GM20000 (cell line): ENCODE measurements around the gene UAP1L1.

Experiments used
- DNase-seq: peaks from one replicate; pipeline ENCODE4 v3.0.0; 2012; ENCODE audit warnings: low spot score
- TF ChIP-seq, protein P1 (sequence below): IDR thresholded peaks from 2 replicates; pipeline ENCODE4 v1.5.1; 2012; ENCODE audit warnings: mild to moderate bottlenecking, control low read depth; ENCODE audit errors: extremely low read depth, missing control alignments

Gene UAP1L1

DNA sequence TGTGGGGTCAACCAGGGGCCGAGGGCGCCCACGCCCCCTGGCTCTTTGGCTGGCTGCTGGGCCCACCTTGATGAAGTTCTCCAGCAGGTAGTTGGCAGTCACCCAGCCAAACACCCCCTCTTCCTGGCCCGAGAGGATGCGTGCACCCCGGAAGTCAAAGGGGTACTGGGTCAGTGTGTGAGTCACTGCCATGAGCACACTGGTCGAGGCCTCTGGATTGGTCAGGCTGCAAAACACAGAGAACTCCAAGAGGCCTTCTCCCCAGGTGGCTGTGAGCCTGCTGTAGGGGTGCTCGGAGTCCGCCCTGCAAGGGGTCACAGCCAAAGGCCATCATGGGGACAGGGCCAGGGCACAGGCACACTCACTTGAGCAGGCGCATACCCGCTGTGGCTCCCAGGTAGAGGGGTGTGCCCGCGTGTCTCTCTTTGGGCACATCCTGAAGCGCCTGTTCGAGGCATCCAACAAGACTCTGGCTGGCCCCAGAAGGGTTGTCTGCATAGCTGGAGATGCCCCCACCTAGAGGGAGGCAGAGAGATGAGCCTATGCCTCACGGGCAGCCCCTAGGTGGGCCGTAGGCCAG is 26.1 kb upstream of the UAP1L1 start:
- no peak for DNase-seq
- TF ChIP-seq, protein P1, sequence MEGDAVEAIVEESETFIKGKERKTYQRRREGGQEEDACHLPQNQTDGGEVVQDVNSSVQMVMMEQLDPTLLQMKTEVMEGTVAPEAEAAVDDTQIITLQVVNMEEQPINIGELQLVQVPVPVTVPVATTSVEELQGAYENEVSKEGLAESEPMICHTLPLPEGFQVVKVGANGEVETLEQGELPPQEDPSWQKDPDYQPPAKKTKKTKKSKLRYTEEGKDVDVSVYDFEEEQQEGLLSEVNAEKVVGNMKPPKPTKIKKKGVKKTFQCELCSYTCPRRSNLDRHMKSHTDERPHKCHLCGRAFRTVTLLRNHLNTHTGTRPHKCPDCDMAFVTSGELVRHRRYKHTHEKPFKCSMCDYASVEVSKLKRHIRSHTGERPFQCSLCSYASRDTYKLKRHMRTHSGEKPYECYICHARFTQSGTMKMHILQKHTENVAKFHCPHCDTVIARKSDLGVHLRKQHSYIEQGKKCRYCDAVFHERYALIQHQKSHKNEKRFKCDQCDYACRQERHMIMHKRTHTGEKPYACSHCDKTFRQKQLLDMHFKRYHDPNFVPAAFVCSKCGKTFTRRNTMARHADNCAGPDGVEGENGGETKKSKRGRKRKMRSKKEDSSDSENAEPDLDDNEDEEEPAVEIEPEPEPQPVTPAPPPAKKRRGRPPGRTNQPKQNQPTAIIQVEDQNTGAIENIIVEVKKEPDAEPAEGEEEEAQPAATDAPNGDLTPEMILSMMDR = no peak

DNA sequence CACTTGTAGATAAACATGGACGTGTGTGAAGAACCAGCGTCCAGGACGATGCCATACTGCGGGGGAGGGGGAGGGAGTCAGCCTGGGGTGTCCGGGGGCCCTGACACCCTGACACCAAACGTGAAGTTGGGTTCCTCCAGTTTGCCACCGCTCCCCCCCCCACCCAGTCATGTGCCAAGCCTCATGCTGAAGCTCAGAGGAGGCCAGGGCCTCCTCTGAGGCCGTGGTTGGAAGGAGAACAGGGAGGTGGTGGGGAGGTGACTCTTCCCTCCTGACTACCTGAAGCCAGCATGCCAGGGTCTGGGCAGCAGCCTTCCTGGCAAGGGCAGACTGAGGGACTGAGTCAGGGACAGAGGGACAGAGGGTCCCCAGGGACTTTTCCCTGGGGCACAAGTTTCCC is 25.0 kb upstream of the UAP1L1 start:
- no peak for DNase-seq
- TF ChIP-seq, protein P1 = no peak

DNA sequence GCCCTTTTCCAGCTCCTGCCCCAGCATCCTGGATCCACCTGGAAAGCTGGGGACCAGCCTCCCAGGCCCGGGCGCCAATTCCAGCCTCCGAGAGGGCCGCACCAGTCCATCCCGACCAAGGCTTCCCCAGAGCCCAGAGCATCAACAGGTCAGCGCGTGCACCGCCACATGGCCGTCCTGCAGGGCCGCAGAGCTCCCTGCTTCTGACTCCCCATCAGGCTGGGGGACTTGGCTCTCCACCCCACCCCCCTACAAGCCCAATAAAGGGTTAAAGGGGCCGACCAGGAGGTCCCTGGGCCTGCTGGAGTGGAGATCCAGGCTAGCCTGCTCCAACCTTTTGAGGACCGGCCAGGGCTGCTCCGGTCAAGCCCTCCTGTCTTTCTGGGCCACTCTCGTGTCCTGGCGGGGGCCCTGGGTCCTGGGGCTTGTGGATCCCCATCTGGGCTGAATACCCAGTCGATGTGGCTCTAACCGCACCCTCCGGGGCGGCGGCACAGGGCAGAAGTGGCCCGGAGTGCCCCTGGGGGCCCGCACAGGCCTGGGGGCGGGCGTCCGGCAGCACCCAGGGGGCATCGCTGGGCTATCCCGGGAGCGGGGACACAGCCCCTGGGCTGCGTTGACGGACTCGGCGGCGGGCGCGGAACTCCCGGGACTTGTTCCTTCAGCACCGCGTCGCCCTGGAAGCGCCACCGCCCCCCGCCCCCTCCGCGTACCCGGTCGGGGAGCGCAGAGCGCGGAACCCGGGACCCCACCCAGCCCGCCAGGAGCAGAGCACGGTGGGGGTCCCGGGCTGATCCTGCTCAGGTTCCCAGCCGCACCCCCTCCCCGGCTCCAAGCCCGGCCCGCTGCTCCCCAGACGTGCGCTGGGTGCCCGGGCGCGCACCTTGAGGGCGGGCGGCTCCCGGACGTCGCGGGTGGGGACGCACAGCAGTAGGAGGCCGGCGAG is 24.0 kb upstream of the UAP1L1 start:
- DNase-seq = no peak
- TF ChIP-seq, protein P1 = no peak

GRCh38 chr9:137053944-137054931 is 23.1 kb upstream of the UAP1L1 start, which contains the start of gene ENTPD2:
TSS of gene ENTPD2 (minus strand) at chr9:137054061. CDS start at chr9:137053997, 64 bp downstream.
- TF ChIP-seq, protein P1 = no peak
- peak; percentile 86 for DNase-seq

DNA sequence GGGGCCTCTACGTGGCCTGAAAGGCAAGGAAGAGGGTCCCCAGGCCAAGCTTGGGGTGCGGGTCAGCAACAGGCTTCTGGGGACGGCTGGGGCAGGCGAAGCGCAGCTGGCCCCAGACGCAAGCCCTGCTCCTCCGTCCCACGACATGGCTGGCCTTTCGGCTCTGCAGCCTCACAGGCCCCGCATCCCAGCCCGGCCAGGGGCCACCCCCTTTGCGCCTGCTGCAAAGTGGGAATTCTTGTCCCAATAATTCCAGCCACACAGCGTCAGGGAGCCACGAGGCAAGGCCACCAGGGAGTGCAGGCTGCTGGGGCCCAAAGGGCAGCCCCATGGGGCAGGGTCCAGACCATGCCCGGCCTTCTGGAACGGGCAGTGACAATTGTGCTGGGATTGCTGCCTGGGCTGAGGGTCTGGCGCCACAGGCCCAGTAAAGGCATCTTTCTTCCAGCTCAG is 22.4 kb upstream of the UAP1L1 start:
- TF ChIP-seq, protein P1 = no peak
- DNase-seq = no peak

DNA sequence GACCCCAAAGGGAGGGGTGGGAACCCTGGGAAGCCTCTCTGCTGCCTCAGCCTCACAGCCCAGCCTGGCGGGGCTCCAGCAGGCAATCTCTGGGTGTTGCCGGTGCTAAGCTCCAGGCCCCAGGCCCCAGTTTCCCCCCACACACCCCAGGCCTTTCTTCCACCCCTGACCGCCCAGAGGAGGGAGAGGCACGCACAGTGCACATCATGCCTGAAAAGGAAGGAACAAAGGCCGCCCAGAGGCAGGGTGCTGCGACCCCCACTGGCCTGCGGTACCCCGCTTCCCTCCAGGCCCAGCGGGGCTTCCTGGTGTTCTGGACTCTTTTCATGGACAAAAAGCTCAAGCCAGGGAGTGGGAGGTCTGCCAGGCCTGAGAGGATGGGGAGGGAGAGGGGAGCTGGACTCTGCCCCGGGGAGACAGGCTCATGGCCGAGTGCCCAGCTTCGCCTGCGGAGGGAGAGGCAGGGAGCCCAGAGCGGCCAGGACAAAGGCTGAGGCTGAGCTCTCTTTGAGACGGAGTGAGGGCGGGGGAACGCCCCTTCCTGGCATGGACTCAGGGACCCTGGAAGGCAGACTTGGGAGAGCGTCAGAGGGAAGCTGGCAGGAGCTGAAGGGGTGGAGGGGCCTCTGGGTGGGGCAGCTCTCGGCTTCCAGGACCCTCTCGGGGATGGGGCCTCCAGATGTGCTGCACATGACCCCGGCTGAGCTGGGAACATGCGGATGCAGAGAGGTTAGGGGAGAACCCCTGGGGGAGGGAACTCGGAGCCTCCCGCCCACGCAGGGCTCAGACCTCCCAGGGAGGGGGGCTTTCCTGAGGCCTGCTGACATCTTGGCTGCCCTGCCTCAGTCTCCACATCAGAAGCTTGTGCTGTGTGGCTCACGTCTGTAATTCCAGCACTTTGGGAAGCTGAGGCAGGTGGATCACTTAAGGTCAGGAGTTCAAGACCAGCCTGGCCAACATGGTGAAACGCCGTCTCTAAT is 21.6 kb upstream of the UAP1L1 start:
- TF ChIP-seq, protein P1 = no peak
- no peak for DNase-seq
